Stimulated activated CD8-positive, alpha-beta memory T cell treated with anti-CD3 and anti-CD28 coated beads, Interleukin-12 subunit alpha, Interleukin-12 subunit beta, amount 100 ng/mL, for 4 hours (primary cell): ENCODE results near the gene EIF4E.
"Not testable (repeated sequence)": the region's sequence is repeated elsewhere in the genome, so short reads cannot be mapped to it uniquely, and the experiment has no call there.

Source experiments
- DNase-seq: peaks from one replicate; pipeline ENCODE4 v3.0.0-alpha.2; 2020; ENCODE audit warnings: low read depth

The EIF4E gene

GRCh38 chr4:98928505-98929340 lies at the start of gene EIF4E:
EIF4E (minus strand) TSS chr4:98929133; CDS start chr4:98929112, 21 bp downstream.
- DNase-seq = peak; percentile 88

- no peak for DNase-seq
Measured at GRCh38 chr4:98977557-98977956, 48.6 kb upstream of the EIF4E start.

GRCh38 chr4:98976716-98977115 lies 47.8 kb upstream of the EIF4E start:
- no peak for DNase-seq

GRCh38 chr4:98969878-98970785 lies 41.2 kb upstream of the EIF4E start:
- DNase-seq = no peak

GRCh38 chr4:98967786-98968329 lies 38.9 kb upstream of the EIF4E start:
- DNase-seq = no peak

- DNase-seq = no peak
Measured at GRCh38 chr4:98966926-98967325, 38.0 kb upstream of the EIF4E start.

- no peak for DNase-seq
Measured at GRCh38 chr4:98963538-98964433, 34.9 kb upstream of the EIF4E start.

GRCh38 chr4:98961770-98962169 lies 32.8 kb upstream of the EIF4E start:
- DNase-seq = no peak

- DNase-seq = no peak
Measured at GRCh38 chr4:98959411-98959810, 30.5 kb upstream of the EIF4E start.

GRCh38 chr4:98958065-98958464 lies 29.1 kb upstream of the EIF4E start:
- DNase-seq = no peak

- DNase-seq = no peak
Measured at GRCh38 chr4:98955229-98955628, 26.3 kb upstream of the EIF4E start.

- no peak for DNase-seq
Measured at GRCh38 chr4:98951710-98952109, 22.8 kb upstream of the EIF4E start.

GRCh38 chr4:98950925-98951324 lies 22.0 kb upstream of the EIF4E start:
- DNase-seq = no peak

- no peak for DNase-seq
Measured at GRCh38 chr4:98946359-98946758, 17.4 kb upstream of the EIF4E start.

GRCh38 chr4:98945297-98945850 lies 16.4 kb upstream of the EIF4E start:
- DNase-seq = no peak

GRCh38 chr4:98939892-98940298 lies 11.0 kb upstream of the EIF4E start:
- DNase-seq = no peak

GRCh38 chr4:98939438-98939837 lies 10.5 kb upstream of the EIF4E start:
- DNase-seq = no peak

GRCh38 chr4:98937986-98938720 lies 9.2 kb upstream of the EIF4E start:
- no peak for DNase-seq

- no peak for DNase-seq
Measured at GRCh38 chr4:98935633-98936032, 6.7 kb upstream of the EIF4E start.

GRCh38 chr4:98934851-98935250 lies 5.9 kb upstream of the EIF4E start:
- DNase-seq = not testable (repeated sequence)

- no peak for DNase-seq
Measured at GRCh38 chr4:98932539-98932938, 3.6 kb upstream of the EIF4E start.
